GM23338 (cell line): ENCODE data around the gene TNFSF4. TPM values are rescaled to one million over a fixed set of nuclear protein-coding genes. Genes with fewer than 3 reads are reported as not detected.

Experiments used
- ATAC-seq: fragments of 200-7000 bp; cut with Tn5 transposase; 3 replicates; pipeline ENCODE4 v1.9.1; 2020
- DNase-seq: peaks from one replicate; pipeline ENCODE4 v3.0.0-alpha.2; 2015; ENCODE audit warnings: low spot score
- H2AFZ ChIP-seq: fragments of 200-600 bp; sonication (generic); 2 replicates; pipeline ENCODE4 v1.8.0; 2016; ENCODE audit warnings: antibody characterized with exemption, mild to moderate bottlenecking, moderate library complexity
- H3F3A ChIP-seq: fragments of 200-600 bp; sonication (generic); replicated peaks from 2 replicates; pipeline ENCODE4 v1.8.0; 2017; ENCODE audit warnings: antibody characterized with exemption, mixed run types, low read depth
- H3K27ac ChIP-seq: fragments of 200-600 bp; sonication (generic); 2 replicates; pipeline ENCODE4 v1.6.1; 2016; ENCODE audit warnings: low read depth
- H3K27me3 ChIP-seq: fragments of 200-600 bp; sonication (generic); 2 replicates; pipeline ENCODE4 v1.8.0; 2016; ENCODE audit warnings: mild to moderate bottlenecking, mixed run types, moderate library complexity; ENCODE audit not compliant: insufficient read depth
- H3K36me3 ChIP-seq: fragments of 200-600 bp; sonication (generic); 2 replicates; pipeline ENCODE4 v1.8.0; 2016; ENCODE audit warnings: mild to moderate bottlenecking; ENCODE audit not compliant: insufficient read depth
- H3K4me1 ChIP-seq: fragments of 200-600 bp; sonication (generic); 2 replicates; pipeline ENCODE4 v1.8.0; 2016; ENCODE audit warnings: mild to moderate bottlenecking, moderate library complexity; ENCODE audit not compliant: insufficient read depth
- H3K4me2 ChIP-seq: fragments of 200-600 bp; sonication (generic); 2 replicates; pipeline ENCODE4 v1.7.1; 2017; ENCODE audit warnings: mixed run types
- H3K4me3 ChIP-seq: fragments of 200-600 bp; sonication (generic); 2 replicates; pipeline ENCODE4 v1.6.1; 2016; ENCODE audit warnings: mixed run types
- H3K79me2 ChIP-seq: fragments of 200-600 bp; sonication (generic); replicated peaks from 2 replicates; pipeline ENCODE4 v1.8.0; 2017; ENCODE audit warnings: mild to moderate bottlenecking; ENCODE audit not compliant: insufficient read depth
- H3K9me2 ChIP-seq: fragments of 200-600 bp; sonication (generic); 2 replicates; pipeline ENCODE4 v1.8.0; 2017; ENCODE audit not compliant: insufficient read depth
- H4K20me1 ChIP-seq: fragments of 200-600 bp; sonication (generic); replicated peaks from 2 replicates; pipeline ENCODE4 v1.8.0; 2017; ENCODE audit warnings: mild to moderate bottlenecking; ENCODE audit not compliant: insufficient read depth
- H3K27ac Mint-ChIP-seq: 2 replicates; pipeline ENCODE4 v1.8.0; 2020; ENCODE audit warnings: inconsistent platforms, mild to moderate bottlenecking, moderate library complexity, mixed read lengths
- H3K27me3 Mint-ChIP-seq: 3 replicates; pipeline ENCODE4 v1.8.0; 2022; ENCODE audit warnings: low read depth, mild to moderate bottlenecking, moderate library complexity, mixed read lengths, inconsistent platforms; ENCODE audit not compliant: insufficient read depth, poor library complexity
- H3K36me3 Mint-ChIP-seq: 3 replicates; pipeline ENCODE4 v1.8.0; 2021; ENCODE audit warnings: low read depth, mild to moderate bottlenecking, inconsistent platforms, moderate library complexity, mixed read lengths
- H3K4me1 Mint-ChIP-seq: 3 replicates; pipeline ENCODE4 v1.8.0; 2020; ENCODE audit warnings: mild to moderate bottlenecking, inconsistent platforms, mixed read lengths
- H3K4me3 Mint-ChIP-seq: 3 replicates; pipeline ENCODE4 v1.8.0; 2021; ENCODE audit warnings: moderate library complexity, mild to moderate bottlenecking, inconsistent platforms, mixed read lengths
- H3K9me3 Mint-ChIP-seq: 3 replicates; pipeline ENCODE4 v1.8.0; 2020; ENCODE audit warnings: moderate library complexity, mild to moderate bottlenecking, inconsistent platforms, mixed read lengths
- CREB1 ChIP-seq: fragments of 250-450 bp; sonication (Bioruptor Pico); IDR thresholded peaks from 2 replicates; pipeline ENCODE4 v1.5.0; 2020; ENCODE audit warnings: low read depth, mild to moderate bottlenecking, moderate library complexity
- EZH2phosphoT487 ChIP-seq: fragments of 200-600 bp; sonication (generic); IDR thresholded peaks from one replicate; pipeline ENCODE4 v1.8.1; 2018; ENCODE audit warnings: antibody characterized with exemption; ENCODE audit not compliant: unreplicated experiment
- NANOG ChIP-seq: IDR thresholded peaks from 2 replicates; pipeline ENCODE4 v1.6.1; 2016; ENCODE audit warnings: antibody characterized with exemption, borderline replicate concordance
- POLR2AphosphoS5 ChIP-seq: IDR thresholded peaks from 2 replicates; pipeline ENCODE4 v1.6.1; 2016; ENCODE audit warnings: antibody characterized with exemption, low read depth
- STAT1 ChIP-seq: IDR thresholded peaks from one replicate; pipeline ENCODE4 v1.6.1; 2016; ENCODE audit warnings: antibody characterized with exemption; ENCODE audit not compliant: unreplicated experiment
- ZNF331 ChIP-seq: fragments of 250-450 bp; sonication (Bioruptor Pico); IDR thresholded peaks from 2 replicates; pipeline ENCODE4 v1.5.0; 2020; ENCODE audit warnings: low read depth, mild to moderate bottlenecking, moderate library complexity
- polyA plus RNA-seq: library from polyadenylated mRNA; unstranded; fragments of >200 nt; fragmentation: Nextera tagmentation; extraction: Ambion mirVana; gene quantifications from 2 replicates; pipeline ENCODE4 v1.2.1, GENCODE V29; 2016
- total RNA-seq: library from RNA; depleted of rRNA; stranded (reverse); fragments of >200 nt; shearing (Covaris generic); gene quantifications from 2 replicates; pipeline ENCODE4 v1.2.3, GENCODE V29; 2014
- TF ChIP-seq, protein P1 (sequence below): fragments of 250-450 bp; sonication (Bioruptor Pico); IDR thresholded peaks from 2 replicates; pipeline ENCODE4 v1.5.0; 2020; ENCODE audit warnings: mild to moderate bottlenecking, moderate library complexity
- TF ChIP-seq, protein P2 (sequence below), 2 experiments: fragments of 200-600 bp in 1 of 2; sonication (generic) in 1 of 2; conservative IDR thresholded peaks; 2 replicates each; pipeline versions ENCODE4 v1.5.1 to v1.6.1; 2016 to 2017; ENCODE audit warnings: antibody characterized with exemption in 2 of 2, low read depth in 2 of 2, mild to moderate bottlenecking in 2 of 2, moderate library complexity in 1 of 2
- TF ChIP-seq, protein P3 (sequence below): IDR thresholded peaks from 2 replicates; pipeline ENCODE4 v1.6.1; 2016; ENCODE audit warnings: antibody characterized with exemption

TNFSF4 gene
- total and polyA plus RNA-seq, 2 experiments from 2014 or later: 0.55 to 1.5 TPM

DNA sequence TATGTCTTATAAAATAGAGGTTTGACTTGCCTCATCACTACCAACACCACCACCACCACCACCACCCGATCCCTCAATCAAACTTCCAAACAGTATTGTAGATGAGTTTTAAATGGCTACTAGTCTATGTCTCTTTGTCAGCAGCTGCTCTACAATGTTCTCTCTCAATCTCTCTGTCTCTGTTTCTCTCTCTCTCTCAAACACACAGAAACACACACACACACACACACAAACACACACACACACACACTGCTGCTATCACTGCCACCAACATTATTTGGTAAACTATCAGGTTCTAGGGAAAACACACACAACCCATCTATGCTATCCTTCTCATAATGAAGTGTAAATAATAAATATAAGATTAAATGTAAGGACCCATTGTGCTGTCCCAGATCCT is 2.4 kb downstream of the TNFSF4 start (continued):
- no peak for TF ChIP-seq STAT1
- TF ChIP-seq NANOG: no peak
- no peak for TF ChIP-seq POLR2AphosphoS5
- no peak for TF ChIP-seq ZNF331
- TF ChIP-seq, protein P1, sequence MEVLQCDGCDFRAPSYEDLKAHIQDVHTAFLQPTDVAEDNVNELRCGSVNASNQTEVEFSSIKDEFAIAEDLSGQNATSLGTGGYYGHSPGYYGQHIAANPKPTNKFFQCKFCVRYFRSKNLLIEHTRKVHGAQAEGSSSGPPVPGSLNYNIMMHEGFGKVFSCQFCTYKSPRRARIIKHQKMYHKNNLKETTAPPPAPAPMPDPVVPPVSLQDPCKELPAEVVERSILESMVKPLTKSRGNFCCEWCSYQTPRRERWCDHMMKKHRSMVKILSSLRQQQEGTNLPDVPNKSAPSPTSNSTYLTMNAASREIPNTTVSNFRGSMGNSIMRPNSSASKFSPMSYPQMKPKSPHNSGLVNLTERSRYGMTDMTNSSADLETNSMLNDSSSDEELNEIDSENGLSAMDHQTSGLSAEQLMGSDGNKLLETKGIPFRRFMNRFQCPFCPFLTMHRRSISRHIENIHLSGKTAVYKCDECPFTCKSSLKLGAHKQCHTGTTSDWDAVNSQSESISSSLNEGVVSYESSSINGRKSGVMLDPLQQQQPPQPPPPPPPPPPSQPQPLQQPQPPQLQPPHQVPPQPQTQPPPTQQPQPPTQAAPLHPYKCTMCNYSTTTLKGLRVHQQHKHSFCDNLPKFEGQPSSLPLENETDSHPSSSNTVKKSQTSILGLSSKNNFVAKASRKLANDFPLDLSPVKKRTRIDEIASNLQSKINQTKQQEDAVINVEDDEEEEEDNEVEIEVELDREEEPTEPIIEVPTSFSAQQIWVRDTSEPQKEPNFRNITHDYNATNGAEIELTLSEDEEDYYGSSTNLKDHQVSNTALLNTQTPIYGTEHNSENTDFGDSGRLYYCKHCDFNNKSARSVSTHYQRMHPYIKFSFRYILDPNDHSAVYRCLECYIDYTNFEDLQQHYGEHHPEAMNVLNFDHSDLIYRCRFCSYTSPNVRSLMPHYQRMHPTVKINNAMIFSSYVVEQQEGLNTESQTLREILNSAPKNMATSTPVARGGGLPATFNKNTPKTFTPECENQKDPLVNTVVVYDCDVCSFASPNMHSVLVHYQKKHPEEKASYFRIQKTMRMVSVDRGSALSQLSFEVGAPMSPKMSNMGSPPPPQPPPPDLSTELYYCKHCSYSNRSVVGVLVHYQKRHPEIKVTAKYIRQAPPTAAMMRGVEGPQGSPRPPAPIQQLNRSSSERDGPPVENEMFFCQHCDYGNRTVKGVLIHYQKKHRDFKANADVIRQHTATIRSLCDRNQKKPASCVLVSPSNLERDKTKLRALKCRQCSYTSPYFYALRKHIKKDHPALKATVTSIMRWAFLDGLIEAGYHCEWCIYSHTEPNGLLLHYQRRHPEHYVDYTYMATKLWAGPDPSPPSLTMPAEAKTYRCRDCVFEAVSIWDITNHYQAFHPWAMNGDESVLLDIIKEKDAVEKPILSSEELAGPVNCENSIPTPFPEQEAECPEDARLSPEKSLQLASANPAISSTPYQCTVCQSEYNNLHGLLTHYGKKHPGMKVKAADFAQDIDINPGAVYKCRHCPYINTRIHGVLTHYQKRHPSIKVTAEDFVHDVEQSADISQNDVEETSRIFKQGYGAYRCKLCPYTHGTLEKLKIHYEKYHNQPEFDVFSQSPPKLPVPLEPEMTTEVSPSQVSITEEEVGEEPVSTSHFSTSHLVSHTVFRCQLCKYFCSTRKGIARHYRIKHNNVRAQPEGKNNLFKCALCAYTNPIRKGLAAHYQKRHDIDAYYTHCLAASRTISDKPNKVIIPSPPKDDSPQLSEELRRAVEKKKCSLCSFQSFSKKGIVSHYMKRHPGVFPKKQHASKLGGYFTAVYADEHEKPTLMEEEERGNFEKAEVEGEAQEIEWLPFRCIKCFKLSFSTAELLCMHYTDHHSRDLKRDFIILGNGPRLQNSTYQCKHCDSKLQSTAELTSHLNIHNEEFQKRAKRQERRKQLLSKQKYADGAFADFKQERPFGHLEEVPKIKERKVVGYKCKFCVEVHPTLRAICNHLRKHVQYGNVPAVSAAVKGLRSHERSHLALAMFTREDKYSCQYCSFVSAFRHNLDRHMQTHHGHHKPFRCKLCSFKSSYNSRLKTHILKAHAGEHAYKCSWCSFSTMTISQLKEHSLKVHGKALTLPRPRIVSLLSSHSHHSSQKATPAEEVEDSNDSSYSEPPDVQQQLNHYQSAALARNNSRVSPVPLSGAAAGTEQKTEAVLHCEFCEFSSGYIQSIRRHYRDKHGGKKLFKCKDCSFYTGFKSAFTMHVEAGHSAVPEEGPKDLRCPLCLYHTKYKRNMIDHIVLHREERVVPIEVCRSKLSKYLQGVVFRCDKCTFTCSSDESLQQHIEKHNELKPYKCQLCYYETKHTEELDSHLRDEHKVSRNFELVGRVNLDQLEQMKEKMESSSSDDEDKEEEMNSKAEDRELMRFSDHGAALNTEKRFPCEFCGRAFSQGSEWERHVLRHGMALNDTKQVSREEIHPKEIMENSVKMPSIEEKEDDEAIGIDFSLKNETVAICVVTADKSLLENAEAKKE: no peak
- TF ChIP-seq EZH2phosphoT487: no peak
- no peak for TF ChIP-seq CREB1

DNA sequence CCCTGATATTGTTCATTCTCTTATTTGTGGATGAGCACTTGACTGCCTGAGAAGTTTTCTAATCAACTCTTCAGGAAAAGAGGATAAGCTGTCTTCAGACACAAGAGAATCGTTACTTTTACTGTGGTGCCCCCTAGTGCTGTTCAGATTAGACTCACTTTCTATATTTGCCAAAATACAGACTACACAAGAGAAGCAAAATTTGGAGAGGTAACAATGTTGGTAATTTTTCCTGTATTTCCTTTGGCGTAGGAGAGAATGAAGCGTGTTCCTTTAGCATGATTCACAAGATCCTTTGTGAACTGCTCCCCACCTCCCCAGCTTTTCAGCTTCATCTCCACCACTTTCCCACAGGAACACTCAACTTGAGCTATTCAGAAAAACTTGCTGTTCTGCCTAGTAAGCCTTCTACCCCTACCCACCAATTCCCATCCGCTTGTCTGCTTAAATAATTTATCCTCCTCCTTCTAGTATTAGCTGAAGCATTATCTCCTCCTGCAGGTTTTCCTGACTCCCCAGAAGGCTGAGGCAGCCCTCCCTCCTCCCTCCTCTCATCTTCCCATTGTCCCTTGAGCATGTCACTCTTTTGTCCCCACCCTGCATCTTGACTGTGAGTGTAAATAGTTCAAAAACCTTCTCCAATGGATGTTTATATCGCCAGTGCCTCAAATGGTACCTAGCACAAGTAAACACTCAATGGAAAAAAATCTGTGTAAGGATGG is 4.5 kb downstream of the TNFSF4 start:
- H3K9me3 Mint-ChIP-seq: no peaks in the 10 kb centered on the region
- no peak overlapping the region for H3K27ac Mint-ChIP-seq
- peaks cover 7% of the 10 kb centered on the region for H3K27me3 Mint-ChIP-seq
- Histone ChIP-seq H3K9me2 (no peaks in the 10 kb centered on the region), H3K4me1 (peaks cover 15% of the 10 kb centered on the region), H3K27ac (no peak overlapping the region), H3K4me3 (no peak overlapping the region), H3K4me2 (0 out of 2 replicates have a peak overlapping the region, but pooled peaks have one; percentile 44), H2AFZ (no peak overlapping the region), H3F3A (no peaks in the 10 kb centered on the region), H4K20me1 (no peaks in the 10 kb centered on the region), H3K36me3 (no peaks in the 10 kb centered on the region), H3K27me3 (no peaks in the 10 kb centered on the region), H3K79me2 (no peaks in the 10 kb centered on the region)
- ATAC-seq: peak; percentile 75
- peak; percentile 72 for DNase-seq
- H3K36me3 Mint-ChIP-seq: no peaks in the 10 kb centered on the region
- H3K4me3 Mint-ChIP-seq: no peak overlapping the region
- peaks cover 9% of the 10 kb centered on the region for H3K4me1 Mint-ChIP-seq
- TF ChIP-seq, protein P2, sequence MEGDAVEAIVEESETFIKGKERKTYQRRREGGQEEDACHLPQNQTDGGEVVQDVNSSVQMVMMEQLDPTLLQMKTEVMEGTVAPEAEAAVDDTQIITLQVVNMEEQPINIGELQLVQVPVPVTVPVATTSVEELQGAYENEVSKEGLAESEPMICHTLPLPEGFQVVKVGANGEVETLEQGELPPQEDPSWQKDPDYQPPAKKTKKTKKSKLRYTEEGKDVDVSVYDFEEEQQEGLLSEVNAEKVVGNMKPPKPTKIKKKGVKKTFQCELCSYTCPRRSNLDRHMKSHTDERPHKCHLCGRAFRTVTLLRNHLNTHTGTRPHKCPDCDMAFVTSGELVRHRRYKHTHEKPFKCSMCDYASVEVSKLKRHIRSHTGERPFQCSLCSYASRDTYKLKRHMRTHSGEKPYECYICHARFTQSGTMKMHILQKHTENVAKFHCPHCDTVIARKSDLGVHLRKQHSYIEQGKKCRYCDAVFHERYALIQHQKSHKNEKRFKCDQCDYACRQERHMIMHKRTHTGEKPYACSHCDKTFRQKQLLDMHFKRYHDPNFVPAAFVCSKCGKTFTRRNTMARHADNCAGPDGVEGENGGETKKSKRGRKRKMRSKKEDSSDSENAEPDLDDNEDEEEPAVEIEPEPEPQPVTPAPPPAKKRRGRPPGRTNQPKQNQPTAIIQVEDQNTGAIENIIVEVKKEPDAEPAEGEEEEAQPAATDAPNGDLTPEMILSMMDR (conservative IDR thresholded peaks at IDR 0.05; ENCODE audit: low read depth in 2 of 2): peak; percentile 70 to 72
- TF ChIP-seq, protein P3, sequence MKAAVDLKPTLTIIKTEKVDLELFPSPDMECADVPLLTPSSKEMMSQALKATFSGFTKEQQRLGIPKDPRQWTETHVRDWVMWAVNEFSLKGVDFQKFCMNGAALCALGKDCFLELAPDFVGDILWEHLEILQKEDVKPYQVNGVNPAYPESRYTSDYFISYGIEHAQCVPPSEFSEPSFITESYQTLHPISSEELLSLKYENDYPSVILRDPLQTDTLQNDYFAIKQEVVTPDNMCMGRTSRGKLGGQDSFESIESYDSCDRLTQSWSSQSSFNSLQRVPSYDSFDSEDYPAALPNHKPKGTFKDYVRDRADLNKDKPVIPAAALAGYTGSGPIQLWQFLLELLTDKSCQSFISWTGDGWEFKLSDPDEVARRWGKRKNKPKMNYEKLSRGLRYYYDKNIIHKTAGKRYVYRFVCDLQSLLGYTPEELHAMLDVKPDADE: no peak
